ENCODE measurements around the gene ZNF433. TPM values are rescaled to one million over a fixed set of nuclear protein-coding genes. Genes with fewer than 3 reads are reported as not detected.
"Not testable (repeated sequence)": the region's sequence is repeated elsewhere in the genome, so short reads cannot be mapped to it uniquely, and the experiment has no call there.

The ZNF433 gene
- total RNA-seq = 1 to 10 TPM; 2.3 to 2.7 TPM
- long read RNA-seq, partial matches to known transcripts = 0 of 5 reads
- long read RNA-seq, other reads (novel, unspliced or antisense) = 1 of 5 reads

DNA sequence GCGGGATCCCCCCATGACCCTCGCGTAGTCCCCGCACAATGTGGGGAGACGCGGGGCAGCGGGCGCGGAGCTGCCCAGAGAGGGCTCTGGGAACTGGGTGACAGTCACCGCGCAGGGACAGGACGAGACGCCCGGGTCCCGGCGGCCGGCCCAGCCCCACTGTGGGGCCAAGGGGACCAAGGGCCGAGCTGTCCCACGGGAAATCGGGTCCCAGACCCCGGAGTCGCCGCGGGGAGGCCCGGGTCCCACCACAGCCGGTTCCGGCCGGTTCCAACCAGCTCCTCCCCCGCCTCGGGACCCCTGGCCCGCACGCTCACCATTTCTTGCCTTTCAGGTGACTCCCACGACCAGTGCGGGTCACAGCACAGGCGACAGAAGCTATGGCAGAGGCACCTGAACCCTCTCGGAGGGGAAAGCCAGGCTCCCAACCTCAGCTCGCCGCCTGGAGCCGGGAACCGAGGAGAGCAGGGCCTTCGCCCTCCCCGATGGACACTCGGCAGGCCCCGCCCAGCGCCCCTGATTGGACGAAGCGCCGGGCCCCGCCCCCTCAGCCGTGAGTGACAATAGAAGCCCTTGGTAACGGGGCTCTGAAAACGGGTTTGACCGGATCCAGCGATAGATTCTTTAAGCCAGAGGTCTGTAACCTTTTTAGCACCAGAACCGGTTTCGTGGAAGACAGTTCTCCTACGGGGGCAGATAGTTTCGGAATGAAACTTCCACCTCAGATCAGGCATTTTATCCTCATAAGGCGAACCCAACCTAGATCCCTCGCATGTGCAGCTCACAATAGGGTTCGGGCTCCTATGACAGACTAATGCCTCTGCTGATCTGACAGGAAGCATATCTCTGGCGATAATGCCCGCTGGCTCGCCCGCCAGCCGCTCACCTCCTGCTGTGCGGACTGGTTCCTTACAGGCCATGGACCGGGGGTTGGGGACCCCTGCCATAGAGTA lies at the start of gene ZNF433:
TSS of gene ZNF433 (minus strand) at position 460 of the 953 bp plus-strand sequence. CDS start at position 320, 140 bp downstream.
- DNase-seq (peak; percentile 95 to 99), ATAC-seq (peak; percentile 100)
- intact Hi-C loops (cut with DNase I, micrococcal nuclease) = no loop called here

- intact Hi-C loops (cut with DNase I, micrococcal nuclease); ATAC-seq; DNase-seq: not testable (repeated sequence)
Measured at GRCh38 chr19:12083336-12083735, 47.9 kb upstream of the ZNF433 start.

- ATAC-seq = no peak
- no peak for DNase-seq
- intact Hi-C loops (cut with DNase I, micrococcal nuclease) = no loop called here
Measured at GRCh38 chr19:12077375-12077774, 41.9 kb upstream of the ZNF433 start.

GRCh38 chr19:12076331-12076730 lies 40.9 kb upstream of the ZNF433 start:
- DNase-seq; intact Hi-C loops (cut with DNase I, micrococcal nuclease); ATAC-seq: not testable (repeated sequence)

DNA sequence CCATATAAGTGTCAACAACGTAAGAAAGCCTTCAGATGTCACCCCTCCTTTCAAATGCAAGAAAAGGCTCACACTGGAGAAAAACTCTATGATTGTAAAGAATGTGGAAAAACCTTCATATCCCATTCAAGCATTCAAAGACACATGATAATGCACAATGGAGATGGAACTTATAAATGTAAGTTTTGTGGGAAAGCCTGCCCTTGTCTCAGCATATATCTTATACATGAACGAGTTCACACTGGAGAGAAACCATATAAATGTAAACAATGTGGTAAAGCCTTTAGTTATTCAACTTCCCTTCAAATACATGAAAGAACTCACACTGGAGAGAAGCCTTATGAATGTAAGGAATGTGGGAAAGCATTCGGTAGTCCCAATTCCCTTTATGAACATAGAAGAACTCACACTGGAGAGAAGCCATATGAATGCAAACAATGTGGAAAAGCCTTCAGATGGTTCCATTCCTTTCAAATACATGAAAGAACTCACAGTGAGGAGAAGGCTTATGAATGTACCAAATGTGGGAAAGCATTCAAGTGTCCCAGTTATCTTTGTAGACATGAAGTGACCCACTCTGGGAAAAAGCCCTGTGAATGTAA lies 40.2 kb upstream of the ZNF433 start:
- DNase-seq (no peak), ATAC-seq (no peak)
- intact Hi-C loops (cut with DNase I, micrococcal nuclease) = no loop called here

DNA sequence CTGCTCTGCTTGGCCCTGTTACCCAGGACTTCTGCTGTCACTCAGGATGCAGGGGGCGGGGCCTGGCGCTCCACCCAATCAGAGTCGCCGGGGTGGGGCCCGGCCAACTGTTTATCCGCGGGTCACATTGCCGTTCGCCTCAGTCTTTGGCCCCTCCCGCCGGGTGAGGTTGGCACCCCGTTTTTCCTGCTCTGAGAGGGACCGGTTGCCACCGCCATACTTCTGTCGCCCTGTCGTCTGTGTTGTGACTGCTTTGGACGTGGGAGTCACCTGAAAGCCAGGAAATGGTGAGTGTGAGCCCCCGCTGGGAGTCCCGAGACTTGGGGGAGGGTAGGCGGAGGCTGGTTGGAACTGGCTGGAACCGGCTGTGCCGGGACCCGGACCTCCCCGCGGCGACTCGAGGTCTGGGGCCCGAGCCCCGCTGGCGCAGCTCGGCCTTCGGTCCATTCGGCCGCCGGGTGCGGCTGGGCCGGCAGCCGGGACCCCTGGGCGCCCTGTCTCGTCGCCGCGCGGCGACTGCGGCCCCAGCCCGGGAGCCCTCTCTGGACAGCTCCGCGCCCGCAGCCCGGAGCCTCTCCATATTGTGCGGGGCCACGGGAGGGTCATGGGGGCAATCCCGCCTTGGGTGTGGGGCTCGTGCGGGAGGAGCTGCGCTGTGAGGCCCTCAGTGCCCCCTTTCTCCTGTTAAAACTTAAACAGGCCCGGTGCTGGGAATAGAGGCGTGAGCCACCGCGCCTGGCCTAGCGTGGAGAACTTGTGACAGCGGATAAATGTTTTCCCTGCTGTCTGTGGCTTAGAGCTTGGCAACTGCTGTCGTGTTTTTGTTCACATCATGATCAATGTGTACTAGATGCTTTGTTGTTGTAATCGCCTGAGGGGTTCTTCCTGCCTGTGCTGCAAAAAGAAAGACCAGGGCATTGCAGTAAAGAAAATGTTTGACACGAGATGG lies 29.4 kb upstream of the ZNF433 start, which contains the start of gene ZNF844:
TSS of gene ZNF844 (plus strand) at position 142 of the 949 bp plus-strand sequence. CDS start at position 285, 143 bp downstream.
- intact Hi-C loops (cut with DNase I, micrococcal nuclease) = no loop called here
- ATAC-seq = peak; percentile 97
- peak; percentile 98 for DNase-seq

DNA sequence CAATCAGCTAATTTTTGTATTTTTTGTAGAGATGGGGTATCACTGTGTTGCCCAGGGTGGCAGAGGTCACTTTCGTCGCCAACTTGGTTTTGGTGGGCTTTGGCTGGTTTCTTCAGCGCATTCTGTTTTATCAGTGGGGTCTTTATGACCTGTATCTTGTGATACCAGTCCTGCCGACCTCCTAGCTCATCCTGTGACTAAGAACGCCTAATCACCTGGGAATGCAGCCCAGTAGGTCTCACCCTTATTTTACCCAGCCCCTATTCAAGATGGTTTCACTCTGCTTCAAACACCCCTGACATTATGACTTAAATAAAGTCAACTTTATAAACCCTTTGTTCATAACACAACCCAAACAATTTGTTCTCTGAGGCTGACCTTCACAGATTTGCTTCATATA lies 20.3 kb upstream of the ZNF433 start:
- intact Hi-C loops (cut with DNase I, micrococcal nuclease) = loop anchor here (5.0 to 10.0 kb wide), 2 partner anchors 87 to 89 kb away; partner anchors contain the start of gene ZNF20 (in 2 of the 2)
- ATAC-seq (no peak), DNase-seq (no peak)

DNA sequence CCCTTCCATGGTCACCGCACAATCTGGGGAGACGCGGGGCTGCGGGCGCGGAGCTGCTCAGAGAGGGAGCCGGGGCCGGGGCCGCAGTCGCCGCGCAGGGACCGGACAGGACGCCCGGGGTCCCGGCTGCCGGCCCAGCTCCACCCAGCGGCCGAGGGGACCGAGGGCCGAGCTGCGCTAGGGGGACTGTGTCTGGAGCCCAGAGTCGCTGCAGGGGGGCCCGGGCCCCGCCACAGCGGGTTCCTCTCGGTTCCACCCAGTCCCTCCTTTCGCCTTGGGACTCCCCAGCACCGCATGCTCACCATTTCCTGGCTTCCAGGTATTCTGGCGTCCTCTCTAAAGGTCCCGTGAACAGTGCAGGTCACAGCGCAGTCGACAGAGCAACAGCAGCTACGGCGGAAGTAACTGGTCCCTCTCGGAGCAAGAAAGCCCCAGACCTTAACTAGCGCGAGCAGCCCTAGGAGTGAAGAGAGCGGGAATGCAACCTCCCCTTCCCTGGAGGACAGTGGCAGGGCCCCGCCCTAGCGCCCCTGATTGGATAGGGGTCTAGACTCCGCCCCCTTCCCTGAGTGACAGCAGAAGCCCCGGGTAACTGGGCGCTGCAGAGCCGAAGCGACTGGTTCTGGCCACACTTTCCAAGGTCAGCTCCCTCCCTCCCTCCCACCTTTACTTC lies 17.2 kb upstream of the ZNF433 start, which contains the start of gene ZNF878:
TSS of gene ZNF878 (minus strand) at position 465 of the 673 bp plus-strand sequence. CDS start at position 305, 160 bp downstream.
- ATAC-seq (peak; percentile 100), DNase-seq (peak; percentile 93 to 94)
- intact Hi-C loops (cut with DNase I, micrococcal nuclease) = loop anchor here in 1 of 2 donors (10.0 kb wide), 1 partner anchor 92 kb away; the partner anchor contains the start of gene ZNF20

- peak; percentile 16 for ATAC-seq
- intact Hi-C loops (cut with DNase I, micrococcal nuclease) = loop anchor here in 1 of 2 donors (10.0 kb wide), 1 partner anchor 93 kb away; the partner anchor contains the start of gene ZNF20
- no peak for DNase-seq
Measured at GRCh38 chr19:12052091-12052496, 16.6 kb upstream of the ZNF433 start.

DNA sequence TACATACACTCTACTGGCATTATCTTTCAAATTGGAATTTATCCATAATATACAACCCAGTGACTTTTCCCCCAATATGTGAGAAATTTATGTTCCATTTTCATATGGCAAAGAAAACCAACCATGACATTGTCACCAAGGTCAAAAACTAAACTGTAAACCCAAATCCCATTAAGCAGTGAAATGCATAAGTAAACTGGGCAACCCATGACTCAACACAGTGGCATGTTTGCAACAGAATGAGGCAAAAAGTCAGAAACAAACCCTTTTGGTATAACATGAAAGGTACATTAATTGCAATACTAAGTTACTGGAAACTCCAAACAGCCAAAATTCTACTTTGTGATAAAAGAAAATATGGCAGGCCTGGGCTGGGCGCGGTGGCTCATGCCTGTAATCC lies 12.4 kb upstream of the ZNF433 start:
- intact Hi-C loops (cut with DNase I, micrococcal nuclease) = no loop called here

DNA sequence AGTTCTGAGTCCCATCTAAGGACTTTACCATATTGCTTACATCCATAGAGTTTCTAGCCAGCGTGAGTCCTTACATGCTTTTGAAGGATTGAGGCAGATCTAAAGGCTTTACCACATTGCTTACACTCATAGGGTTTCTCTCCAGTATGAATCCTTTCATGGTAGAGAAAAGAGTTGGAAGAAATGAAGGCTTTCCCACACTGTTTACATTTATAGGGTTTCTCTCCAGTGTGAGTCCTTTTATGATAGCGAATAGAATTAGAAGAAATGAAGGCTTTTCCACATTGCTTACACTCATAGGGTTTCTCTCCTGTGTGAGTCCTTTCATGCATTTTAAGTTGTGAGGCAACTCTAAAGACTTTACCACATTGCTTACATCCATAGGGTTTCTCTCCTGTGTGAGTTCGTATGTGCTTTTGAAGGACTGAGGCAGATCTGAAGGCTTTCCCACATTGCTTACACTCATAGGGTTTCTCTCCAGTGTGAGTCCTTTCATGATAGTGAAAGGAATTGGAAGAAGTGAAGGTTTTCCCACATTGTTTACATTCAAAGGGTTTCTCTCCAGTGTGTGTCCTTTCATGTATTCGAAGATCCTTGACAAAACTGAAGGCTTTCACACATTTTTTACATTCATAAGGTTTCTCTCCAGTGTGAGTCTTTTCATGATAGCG lies 8.4 kb upstream of the ZNF433 start:
- DNase-seq = no peak
- intact Hi-C loops (cut with DNase I, micrococcal nuclease) = no loop called here
- no peak for ATAC-seq

More for the DNA sequence above, 12.4 kb upstream of the ZNF433 start:
- ATAC-seq = no peak
- no peak for DNase-seq

DNA sequence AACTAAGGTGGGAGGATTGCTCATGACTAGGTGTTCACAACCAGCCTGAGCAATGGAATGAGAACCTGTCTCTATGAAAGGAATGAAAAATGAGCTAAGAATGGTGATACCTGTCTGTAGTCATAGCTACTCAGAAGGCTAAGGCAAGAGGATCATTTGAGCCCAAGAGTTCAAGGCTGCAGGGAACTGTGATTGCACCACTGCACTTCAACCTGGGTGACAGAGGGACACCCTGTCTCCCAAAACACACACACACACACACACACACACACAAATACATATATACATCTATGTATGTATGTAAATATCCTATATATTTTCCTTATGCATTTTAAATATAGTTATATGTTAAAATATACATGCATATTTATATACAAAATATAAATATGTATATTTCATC lies 7.4 kb upstream of the ZNF433 start:
- ATAC-seq = no peak
- DNase-seq = no peak
- intact Hi-C loops (cut with DNase I, micrococcal nuclease) = no loop called here

DNA sequence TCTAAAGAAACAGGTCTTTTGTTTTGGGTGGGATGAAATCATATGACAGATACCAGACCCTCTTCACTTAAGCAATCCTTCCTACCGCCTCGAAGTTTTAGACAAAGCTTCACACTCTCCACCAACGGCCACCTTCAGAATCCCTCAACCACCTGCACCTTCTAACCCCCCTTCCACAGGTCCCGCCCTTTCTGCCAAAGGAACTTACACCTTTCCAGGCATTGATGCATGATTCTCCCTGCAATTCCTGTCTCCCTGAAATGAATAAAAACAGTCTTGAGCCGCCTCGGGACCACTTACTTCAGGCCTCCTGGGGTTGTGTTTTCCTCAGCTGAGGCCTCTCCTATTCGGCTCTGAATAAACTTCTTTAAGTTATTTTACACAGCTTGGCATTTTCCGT lies 859 bp downstream of the ZNF433 start:
- intact Hi-C loops (cut with DNase I, micrococcal nuclease) = no loop called here
- DNase-seq (no peak), ATAC-seq (no peak)

- intact Hi-C loops (cut with DNase I, micrococcal nuclease) = no loop called here
- DNase-seq (no peak), ATAC-seq (no peak)
Measured at GRCh38 chr19:12034198-12034597, 1.3 kb downstream of the ZNF433 start.

DNA sequence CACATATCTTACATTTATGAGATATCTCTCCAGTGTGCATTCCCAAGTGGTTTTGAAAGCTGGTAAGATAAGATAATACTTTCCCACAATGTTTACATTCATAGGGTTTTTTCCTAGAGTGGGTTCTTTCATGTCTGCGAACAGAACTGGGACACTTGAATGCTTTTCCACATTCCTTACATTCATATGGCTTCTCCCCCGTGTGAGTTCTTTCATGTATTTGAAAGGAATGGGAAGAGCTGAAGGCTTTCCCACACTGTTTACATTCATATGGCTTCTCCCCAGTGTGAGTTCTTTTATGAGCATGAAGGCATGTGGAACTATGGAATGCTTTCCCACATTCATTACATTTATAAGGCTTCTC lies 19.7 kb downstream of the ZNF433 start:
- DNase-seq (no peak), ATAC-seq (no peak)
- intact Hi-C loops (cut with DNase I, micrococcal nuclease) = no loop called here

- ATAC-seq = no peak
- intact Hi-C loops (cut with DNase I, micrococcal nuclease) = no loop called here
- DNase-seq = no peak
Measured at GRCh38 chr19:12015015-12015752, 20.3 kb downstream of the ZNF433 start.
